K562 (cell line): ENCODE data around the gene CAPN8. TPM values are rescaled to one million over a fixed set of nuclear protein-coding genes. Genes with fewer than 3 reads are reported as not detected.

Source experiments
- BCL6 ChIP-seq: fragments of 250-450 bp; sonication (Bioruptor Pico); IDR thresholded peaks from 2 replicates; pipeline ENCODE4 v1.4.0; 2020
- CXXC5 ChIP-seq: fragments of 250-450 bp; sonication (Bioruptor Pico); IDR thresholded peaks from 2 replicates; pipeline ENCODE4 v1.8.0; 2022; ENCODE audit warnings: inconsistent platforms, mild to moderate bottlenecking, moderate library complexity
- ESRRA ChIP-seq: fragments of 450-650 bp; IDR thresholded peaks from 2 replicates; pipeline ENCODE4 v1.6.1; 2014; ENCODE audit warnings: low read depth, mild to moderate bottlenecking, moderate library complexity, borderline replicate concordance
- EWSR1 ChIP-seq: fragments of 450-650 bp; IDR thresholded peaks from 2 replicates; pipeline ENCODE4 v1.6.1; 2018; ENCODE audit warnings: borderline replicate concordance, mild to moderate bottlenecking, low read depth, moderate library complexity; ENCODE audit not compliant: partially characterized antibody
- NEUROD1 ChIP-seq: fragments of 150-350 bp; IDR thresholded peaks from 2 replicates; pipeline ENCODE4 v1.6.1; 2014; ENCODE audit warnings: borderline replicate concordance, low read length, low read depth; ENCODE audit not compliant: partially characterized antibody
- NFE2 ChIP-seq: IDR thresholded peaks from 2 replicates; pipeline ENCODE4 v1.6.1; 2014; ENCODE audit warnings: antibody characterized with exemption, low read depth
- NR4A1 ChIP-seq, 2 experiments: fragments of 250-450 bp in 1 of 2; fragments of 450-650 bp in 1 of 2; sonication (Bioruptor Pico) in 1 of 2; IDR thresholded peaks; 2 replicates each; pipeline versions ENCODE4 v1.4.0 to v1.6.1; 2016 to 2020; ENCODE audit warnings: mild to moderate bottlenecking in 2 of 2, missing compliant biosample characterization in 1 of 2, missing genetic modification characterization in 1 of 2, moderate library complexity in 1 of 2
- PHB ChIP-seq: fragments of 250-450 bp; sonication (Bioruptor Pico); IDR thresholded peaks from 2 replicates; pipeline ENCODE4 v1.5.0; 2021
- SETDB1 ChIP-seq: IDR thresholded peaks from one replicate; pipeline ENCODE4 v1.6.1; 2012; ENCODE audit warnings: low read length, control low read depth, inconsistent platforms
- SIX5 ChIP-seq, 2 experiments: IDR thresholded peaks; 2 replicates each; pipeline ENCODE4 v1.6.1; 2011; ENCODE audit warnings: low read length in 2 of 2, borderline replicate concordance in 1 of 2, low read depth in 1 of 2, mild to moderate bottlenecking in 1 of 2, moderate library complexity in 1 of 2; ENCODE audit not compliant: insufficient read depth in 1 of 2
- SMAD2 ChIP-seq: fragments of 150-350 bp; IDR thresholded peaks from 2 replicates; pipeline ENCODE4 v1.6.1; 2014; ENCODE audit warnings: low read depth, mild to moderate bottlenecking, low read length
- SMARCE1 ChIP-seq: fragments of 450-650 bp; IDR thresholded peaks from 2 replicates; pipeline ENCODE4 v1.7.1; 2016; ENCODE audit warnings: mild to moderate bottlenecking
- SOX6 ChIP-seq: fragments of 450-650 bp; IDR thresholded peaks from 2 replicates; pipeline ENCODE4 v1.6.1; 2014; ENCODE audit warnings: mild to moderate bottlenecking
- TBL1XR1 ChIP-seq, 2 experiments: IDR thresholded peaks; 2 replicates each; pipeline ENCODE4 v1.6.1; 2012; ENCODE audit warnings: improper control_type of control experiment in 2 of 2, low read length in 2 of 2, mild to moderate bottlenecking in 1 of 2
- TFAP4 ChIP-seq: sonication (generic); formaldehyde crosslinking; IDR thresholded peaks from 2 replicates; pipeline ENCODE4 v1.8.0; 2022; ENCODE audit warnings: missing genetic modification reagents, mild to moderate bottlenecking, moderate library complexity, borderline replicate concordance
- ZNF253 ChIP-seq: fragments of 250-450 bp; sonication (Bioruptor Pico); conservative IDR thresholded peaks from 2 replicates; pipeline ENCODE4 v1.6.1; 2021; ENCODE audit warnings: mild to moderate bottlenecking
- ZNF311 ChIP-seq: fragments of 250-450 bp; sonication (Bioruptor Pico); IDR thresholded peaks from 2 replicates; pipeline ENCODE4 v1.4.0; 2020; ENCODE audit warnings: mild to moderate bottlenecking, moderate library complexity
- ZNF324 ChIP-seq: fragments of 250-450 bp; sonication (Bioruptor Pico); IDR thresholded peaks from 2 replicates; pipeline ENCODE4 v1.4.0; 2020; ENCODE audit warnings: mild to moderate bottlenecking
- ZNF384 ChIP-seq: IDR thresholded peaks from 2 replicates; pipeline ENCODE4 v1.6.1; 2012; ENCODE audit warnings: low read depth, low read length, improper control_type of control experiment
- ZNF589 ChIP-seq: fragments of 200-800 bp; sonication (Bioruptor generic); IDR thresholded peaks from 2 replicates; pipeline ENCODE4 v1.6.1; 2016; ENCODE audit warnings: low read depth, missing genetic modification characterization, missing compliant biosample characterization
- ZNF79 ChIP-seq: fragments of 250-450 bp; sonication (Bioruptor Pico); IDR thresholded peaks from 2 replicates; pipeline ENCODE4 v1.4.0; 2020; ENCODE audit warnings: low read depth, mild to moderate bottlenecking, moderate library complexity
- polyA plus RNA-seq, 8 experiments: library from polyadenylated mRNA; depleted of rRNA in 4 of 8; stranded (reverse) in 5 of 8; unstranded in 3 of 8; fragments of >200 nt; fragmentation: Nextera tagmentation in 2 of 8; fragmentation: Illumina TruSeq in 1 of 8; extraction: Ambion mirVana in 2 of 8; extraction: Trizol in 1 of 8; gene quantifications; 2 replicates each; pipeline versions ENCODE4 v1.2.1 to v1.2.3, GENCODE V29; 2011 to 2014; ENCODE audit warnings: inconsistent platforms in 1 of 8, missing spikeins in 1 of 8
- total RNA-seq, 7 experiments: library from RNA; depleted of rRNA in 6 of 7; stranded (reverse); fragments of >200 nt in 6 of 7; fragmentation: Illumina TruSeq in 2 of 7; extraction: Trizol in 2 of 7; gene quantifications; 2 replicates each; pipeline versions ENCODE4 v1.2.1 to v1.2.3, GENCODE V29; 2011 to 2021; ENCODE audit warnings: low replicate concordance in 1 of 7
- TF ChIP-seq, protein P1 (sequence below): sonication (generic); formaldehyde crosslinking; IDR thresholded peaks from 2 replicates; pipeline ENCODE4 v1.8.0; 2022; ENCODE audit warnings: mild to moderate bottlenecking, missing genetic modification reagents
- TF ChIP-seq, protein P2 (sequence below): sonication (generic); formaldehyde crosslinking; IDR thresholded peaks from 2 replicates; pipeline ENCODE4 v1.8.0; 2022; ENCODE audit warnings: mild to moderate bottlenecking, missing genetic modification reagents

The CAPN8 gene
- total and polyA plus RNA-seq, 9 of the 15 experiments (the other 6 are each of a cell fraction or from before 2014, with no cell fraction given): 0.06 TPM; not detected in 8

DNA sequence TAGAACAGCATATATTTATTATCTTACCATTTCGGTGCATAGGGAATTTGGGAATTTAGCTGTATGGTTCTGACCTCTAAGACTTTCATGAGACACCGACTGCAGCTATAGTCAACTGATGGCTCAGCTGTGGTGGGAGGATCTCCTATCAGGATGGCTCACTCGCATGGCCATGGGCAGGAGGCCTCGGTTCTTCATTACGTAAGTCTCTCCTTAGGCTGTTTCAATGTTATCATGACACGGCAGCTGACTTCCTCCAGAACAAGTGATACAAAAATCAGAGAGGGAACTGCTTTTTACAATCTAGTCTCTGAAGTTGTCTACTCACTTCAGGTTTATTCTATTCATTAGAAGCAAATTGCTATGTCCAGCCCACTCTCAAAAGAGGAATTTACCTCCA lies 13.3 kb upstream of the CAPN8 start (continued):
- TF ChIP-seq ZNF79 (CRISPR knock-in tag) (no peak), ZNF311 (CRISPR knock-in tag) (0 out of 2 replicates have a peak, but pooled peaks have one; percentile 46), EWSR1 (no peak), NR4A1 (CRISPR knock-in tag; IDR thresholded peaks at IDR 0.05) (no peak), NR4A1 (tag; IDR thresholded peaks at IDR 0.05) (no peak), ZNF253 (CRISPR knock-in tag) (no peak), SMAD2 (no peak), ESRRA (0 out of 2 replicates have a peak, but pooled peaks have one; percentile 44), NEUROD1 (no peak), ZNF589 (CRISPR knock-in tag) (peak; percentile 61; the same call in 1 of the 2 replicates), CXXC5 (peak; percentile 77), BCL6 (CRISPR knock-in tag) (0 out of 2 replicates have a peak, but pooled peaks have one; percentile 18), ZNF384 (no peak), TBL1XR1 (IDR thresholded peaks at IDR 0.05; ENCODE audit: low read length in 2 of 2) (peak in 1 of 2 experiments; percentile 83; a peak in 2 of 4 replicates), TFAP4 (peak; percentile 97), SIX5 (IDR thresholded peaks at IDR 0.05; ENCODE audit: borderline replicate concordance in 1 of 2, insufficient read depth in 1 of 2, low read depth in 1 of 2, low read length in 2 of 2) (no peak), NFE2 (peak; percentile 54), ZNF324 (CRISPR knock-in tag) (no peak), SMARCE1 (peak; percentile 82; the same call in 1 of the 2 replicates), PHB (no peak), SETDB1 (no peak), SOX6 (peak; percentile 89)
- TF ChIP-seq, protein P1, sequence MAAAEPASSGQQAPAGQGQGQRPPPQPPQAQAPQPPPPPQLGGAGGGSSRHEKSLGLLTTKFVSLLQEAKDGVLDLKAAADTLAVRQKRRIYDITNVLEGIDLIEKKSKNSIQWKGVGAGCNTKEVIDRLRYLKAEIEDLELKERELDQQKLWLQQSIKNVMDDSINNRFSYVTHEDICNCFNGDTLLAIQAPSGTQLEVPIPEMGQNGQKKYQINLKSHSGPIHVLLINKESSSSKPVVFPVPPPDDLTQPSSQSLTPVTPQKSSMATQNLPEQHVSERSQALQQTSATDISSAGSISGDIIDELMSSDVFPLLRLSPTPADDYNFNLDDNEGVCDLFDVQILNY: no peak
- TF ChIP-seq, protein P2, sequence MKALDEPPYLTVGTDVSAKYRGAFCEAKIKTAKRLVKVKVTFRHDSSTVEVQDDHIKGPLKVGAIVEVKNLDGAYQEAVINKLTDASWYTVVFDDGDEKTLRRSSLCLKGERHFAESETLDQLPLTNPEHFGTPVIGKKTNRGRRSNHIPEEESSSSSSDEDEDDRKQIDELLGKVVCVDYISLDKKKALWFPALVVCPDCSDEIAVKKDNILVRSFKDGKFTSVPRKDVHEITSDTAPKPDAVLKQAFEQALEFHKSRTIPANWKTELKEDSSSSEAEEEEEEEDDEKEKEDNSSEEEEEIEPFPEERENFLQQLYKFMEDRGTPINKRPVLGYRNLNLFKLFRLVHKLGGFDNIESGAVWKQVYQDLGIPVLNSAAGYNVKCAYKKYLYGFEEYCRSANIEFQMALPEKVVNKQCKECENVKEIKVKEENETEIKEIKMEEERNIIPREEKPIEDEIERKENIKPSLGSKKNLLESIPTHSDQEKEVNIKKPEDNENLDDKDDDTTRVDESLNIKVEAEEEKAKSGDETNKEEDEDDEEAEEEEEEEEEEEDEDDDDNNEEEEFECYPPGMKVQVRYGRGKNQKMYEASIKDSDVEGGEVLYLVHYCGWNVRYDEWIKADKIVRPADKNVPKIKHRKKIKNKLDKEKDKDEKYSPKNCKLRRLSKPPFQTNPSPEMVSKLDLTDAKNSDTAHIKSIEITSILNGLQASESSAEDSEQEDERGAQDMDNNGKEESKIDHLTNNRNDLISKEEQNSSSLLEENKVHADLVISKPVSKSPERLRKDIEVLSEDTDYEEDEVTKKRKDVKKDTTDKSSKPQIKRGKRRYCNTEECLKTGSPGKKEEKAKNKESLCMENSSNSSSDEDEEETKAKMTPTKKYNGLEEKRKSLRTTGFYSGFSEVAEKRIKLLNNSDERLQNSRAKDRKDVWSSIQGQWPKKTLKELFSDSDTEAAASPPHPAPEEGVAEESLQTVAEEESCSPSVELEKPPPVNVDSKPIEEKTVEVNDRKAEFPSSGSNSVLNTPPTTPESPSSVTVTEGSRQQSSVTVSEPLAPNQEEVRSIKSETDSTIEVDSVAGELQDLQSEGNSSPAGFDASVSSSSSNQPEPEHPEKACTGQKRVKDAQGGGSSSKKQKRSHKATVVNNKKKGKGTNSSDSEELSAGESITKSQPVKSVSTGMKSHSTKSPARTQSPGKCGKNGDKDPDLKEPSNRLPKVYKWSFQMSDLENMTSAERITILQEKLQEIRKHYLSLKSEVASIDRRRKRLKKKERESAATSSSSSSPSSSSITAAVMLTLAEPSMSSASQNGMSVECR (CRISPR knock-in tag): no peak
